HG03558 (cell line): Measurements from ENCODE around the gene RNF169.

ENCODE experiments used
- ATAC-seq: cut with Tn5 transposase; IDR thresholded peaks from one replicate; pipeline ENCODE4 v1.9.1; 2021; ENCODE audit warnings: moderate number of reproducible peaks; ENCODE audit not compliant: unreplicated experiment; ENCODE audit errors: extremely low read depth

The RNF169 gene

GRCh38 chr11:74748211-74749126, at the start of gene RNF169:
Gene RNF169, plus strand, starts transcription at chr11:74748849. Its CDS starts 32 bp downstream, at chr11:74748881.
- peak; percentile 89 for ATAC-seq

- ATAC-seq, result no peak
Observed at GRCh38 chr11:74699615-74700396, 48.8 kb upstream of the RNF169 start.

GRCh38 chr11:74701351-74701750, 47.3 kb upstream of the RNF169 start:
- no peak for ATAC-seq

GRCh38 chr11:74702383-74703007, 46.2 kb upstream of the RNF169 start:
- no peak for ATAC-seq

GRCh38 chr11:74703211-74703610, 45.4 kb upstream of the RNF169 start:
- no peak for ATAC-seq

- no peak for ATAC-seq
Observed at GRCh38 chr11:74707182-74707581, 41.5 kb upstream of the RNF169 start.

GRCh38 chr11:74707602-74708510, 40.8 kb upstream of the RNF169 start:
- ATAC-seq, result no peak

GRCh38 chr11:74709175-74709574, 39.5 kb upstream of the RNF169 start:
- ATAC-seq, result no peak

- no peak for ATAC-seq
Observed at GRCh38 chr11:74710281-74710938, 38.2 kb upstream of the RNF169 start.

- ATAC-seq, result no peak
Observed at GRCh38 chr11:74713686-74714085, 35.0 kb upstream of the RNF169 start.

GRCh38 chr11:74714904-74715303, 33.7 kb upstream of the RNF169 start:
- ATAC-seq, result no peak

GRCh38 chr11:74717221-74717969, 31.3 kb upstream of the RNF169 start:
- ATAC-seq, result no peak

GRCh38 chr11:74719011-74719410, 29.6 kb upstream of the RNF169 start:
- no peak for ATAC-seq

- no peak for ATAC-seq
Observed at GRCh38 chr11:74720596-74721478, 27.8 kb upstream of the RNF169 start.

GRCh38 chr11:74721479-74721835, 27.2 kb upstream of the RNF169 start:
- ATAC-seq, result no peak

- no peak for ATAC-seq
Observed at GRCh38 chr11:74723511-74723910, 25.1 kb upstream of the RNF169 start.

- ATAC-seq, result no peak
Observed at GRCh38 chr11:74725701-74726100, 22.9 kb upstream of the RNF169 start.
